Psoas muscle (tissue), 8 donors: ENCODE data around the gene GPC6. TPM values are rescaled to one million over a fixed set of nuclear protein-coding genes. Genes with fewer than 3 reads are reported as not detected.

Experiments
- ATAC-seq, 4 donors: fragments of 200-7000 bp; cut with Tn5 transposase; one replicate each; pipeline ENCODE4 v1.9.1; 2020; ENCODE audit warnings: moderate library complexity in 3 of 4, mild to moderate bottlenecking in 2 of 4
- DNase-seq, 2 donors: peaks; one replicate each; pipeline ENCODE4 v3.0.0-alpha.2; 2020
- H3K27ac ChIP-seq: fragments of 200-600 bp; one replicate; pipeline ENCODE4 v1.8.0; 2022
- H3K27me3 ChIP-seq, 3 donors: fragments of 200-600 bp in 1 of 3; one replicate each; pipeline versions ENCODE4 v1.6.1 to v1.8.0; 2013 to 2022; ENCODE audit warnings: low read length in 2 of 3, mild to moderate bottlenecking in 2 of 3, moderate library complexity in 1 of 3; ENCODE audit not compliant: insufficient read depth in 3 of 3
- H3K36me3 ChIP-seq, 2 donors: fragments of 200-600 bp in 1 of 2; one replicate each; pipeline versions ENCODE4 v1.6.1 to v1.8.0; 2013 to 2022; ENCODE audit warnings: low read depth in 1 of 2, mild to moderate bottlenecking in 1 of 2, moderate library complexity in 1 of 2; ENCODE audit not compliant: insufficient read depth in 1 of 2
- H3K4me1 ChIP-seq: fragments of 200-600 bp; one replicate; pipeline ENCODE4 v1.8.0; 2022
- H3K4me3 ChIP-seq: fragments of 200-600 bp; one replicate; pipeline ENCODE4 v1.8.0; 2022; ENCODE audit warnings: mild to moderate bottlenecking
- H3K9me3 ChIP-seq: fragments of 200-600 bp; one replicate; pipeline ENCODE4 v1.8.0; 2022
- CTCF ChIP-seq: fragments of 200-600 bp; IDR thresholded peaks from one replicate; pipeline ENCODE4 v1.8.0; 2022; ENCODE audit warnings: antibody characterized with exemption
- WGBS, 3 donors: extraction: QIAGEN DNeasy Blood & Tissue Kit; methylation state at CpG; one replicate each; pipeline versions ENCODE4 v1.1.6 to v1.1.7; 2013; 5-methylcytosine and 5-hydroxymethylcytosine counted together
- intact Hi-C, 2 donors: fragments of 100-400 bp; cut with DNase I; formaldehyde crosslinking; loops; one replicate each; pipeline versions ENCODE4 v1.11.0 to v1.14.2; 2022
- polyA plus RNA-seq, 3 donors: library from polyadenylated mRNA; stranded (reverse); fragments of 200-250 nt; gene quantifications; one replicate each; pipeline ENCODE4 v1.2.3, GENCODE V29; 2013
- total RNA-seq, 4 donors: library from RNA; stranded (reverse); fragmentation: NEBNext Ultra II Directional in 2 of 4; extraction: Animal tissue kit (Norgen Biotek cat#: 25700) in 2 of 4; gene quantifications; one replicate each; pipeline versions ENCODE4 v1.2.1 to v1.2.4, GENCODE V29; 2021 to 2023
- donor health status: healthy with polysubstance abuse.
- donor health status: DM: no; HTN: no; CAD: no; lungs with moderate emphysema.
- donor health status: Bipolar disorder and iron deficiency.
- donor health status: healthy.
- donor health status: DM: yes; HTN: yes; CAD: no.
- donor health status: DM: no; HTN: no; CAD: no.
- donor health status: DM: no; HTN: no; CAD: no.
- donor health status: DM: yes; HTN: yes; CAD: no.

The GPC6 gene
- total and polyA plus RNA-seq, 7 donors = 0.07 to 3.7 (median 0.57) TPM

DNA sequence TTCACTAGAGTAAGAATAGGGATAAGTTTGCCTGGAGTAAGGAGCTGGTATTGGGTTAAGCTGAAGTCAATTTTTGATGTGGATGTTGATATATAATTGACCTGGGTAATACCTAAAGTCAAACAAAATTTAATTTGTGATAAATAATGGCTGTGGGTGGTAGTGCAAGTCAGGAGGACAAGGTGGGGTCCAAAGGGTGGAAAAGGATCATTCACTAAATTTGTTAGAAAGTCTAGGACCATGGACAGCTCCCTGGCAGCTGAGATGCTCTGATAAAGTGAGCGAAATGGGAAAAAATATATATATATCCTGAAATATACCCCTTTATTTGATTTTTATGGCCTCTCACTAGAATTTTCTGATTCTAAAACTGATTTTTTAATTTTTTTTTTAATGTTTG, 463.5 kb downstream of the GPC6 start:
- H3K36me3 ChIP-seq = no peaks in the 10 kb centered on the region
- ATAC-seq (no peak), DNase-seq (no peak)
- no peak for TF ChIP-seq CTCF
- intact Hi-C loops = no loop called here
- H3K4me1 ChIP-seq = no peaks in the 10 kb centered on the region
- H3K4me3 ChIP-seq = no peak overlapping the region
- H3K27me3 ChIP-seq = no peaks in the 10 kb centered on the region
- 29 to 38% (median 29%) methylated on average over 1 of the region's 1 CpG for WGBS, 3 donors
- no peaks in the 10 kb centered on the region for H3K9me3 ChIP-seq
- no peak overlapping the region for H3K27ac ChIP-seq

- Histone ChIP-seq H3K9me3 (no peaks in the 10 kb centered on the region), H3K4me1 (no peaks in the 10 kb centered on the region), H3K27me3 (no peaks in the 10 kb centered on the region), H3K27ac (no peak overlapping the region), H3K36me3 (no peaks in the 10 kb centered on the region), H3K4me3 (no peak overlapping the region)
- intact Hi-C loops = no loop called here
- ATAC-seq = no peak
- no peak for TF ChIP-seq CTCF
- WGBS, 3 donors = 88 to 90% (median 88%) methylated on average over 5 of the region's 5 CpGs
- no peak for DNase-seq
Observed at GRCh38 chr13:93698016-93698613, 471.5 kb downstream of the GPC6 start.

DNA sequence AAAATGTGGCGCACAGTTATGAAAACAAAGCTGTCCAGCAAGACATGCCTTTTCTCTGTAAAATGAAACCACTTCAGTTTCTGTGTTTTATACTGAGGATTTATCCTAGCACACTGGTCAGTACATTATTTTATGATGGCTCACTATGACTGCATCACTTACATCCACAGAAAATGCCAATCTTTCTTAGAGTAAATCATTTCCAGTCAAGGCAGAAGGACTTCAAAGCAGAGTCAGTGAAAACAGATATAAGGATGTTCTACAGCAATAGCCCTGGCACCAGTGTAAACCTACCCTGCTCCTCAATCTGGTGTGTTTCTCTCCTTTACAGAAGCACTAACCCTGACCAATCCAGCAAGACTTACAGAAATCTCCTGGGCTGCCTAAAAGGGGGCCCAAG, 473.5 kb downstream of the GPC6 start:
- Histone ChIP-seq H3K27ac (no peak overlapping the region), H3K4me3 (no peak overlapping the region), H3K9me3 (no peaks in the 10 kb centered on the region), H3K36me3 (no peaks in the 10 kb centered on the region), H3K4me1 (no peaks in the 10 kb centered on the region), H3K27me3 (no peaks in the 10 kb centered on the region)
- DNase-seq (no peak), ATAC-seq (no peak)
- TF ChIP-seq CTCF = no peak
- intact Hi-C loops = no loop called here
- WGBS, 3 donors = 78 to 79% (median 78%) methylated on average over 1 of the region's 1 CpG

DNA sequence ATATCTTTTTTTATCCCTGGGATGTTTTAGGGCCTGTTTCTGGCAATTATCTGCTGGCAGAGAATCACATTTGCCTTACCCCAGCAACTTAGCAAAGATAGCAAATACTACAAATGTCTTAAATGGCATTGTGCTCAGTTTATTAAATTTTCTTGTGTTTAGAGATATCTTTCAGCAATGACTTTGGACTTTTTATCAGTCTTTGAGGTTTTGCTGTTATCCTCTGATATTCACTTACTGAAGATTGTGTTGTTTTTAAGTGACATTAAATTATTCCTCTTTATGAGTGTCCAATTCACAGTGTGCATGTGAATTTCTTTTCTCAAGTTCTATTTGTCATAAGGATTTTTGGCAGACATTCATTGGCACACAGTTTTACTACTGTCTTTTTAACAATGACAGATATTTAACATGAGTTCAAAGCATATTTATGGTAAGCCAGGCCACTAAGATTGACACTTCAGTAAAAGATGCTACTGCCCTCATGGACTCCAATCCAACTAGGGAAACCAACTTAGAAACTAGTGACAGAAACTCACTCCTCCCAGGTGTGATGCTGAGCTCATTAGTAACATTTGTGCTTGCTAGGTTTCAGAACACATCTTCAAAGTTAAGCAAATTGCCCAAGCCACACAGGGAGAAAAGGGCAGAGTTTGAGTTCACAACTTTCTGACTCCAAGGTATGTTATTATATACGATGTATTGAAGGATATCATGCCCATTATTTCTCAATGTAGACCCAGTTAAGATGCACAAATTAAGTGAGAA, 481.9 kb downstream of the GPC6 start:
- Histone ChIP-seq H3K4me3 (no peak overlapping the region), H3K9me3 (no peaks in the 10 kb centered on the region), H3K27ac (no peak overlapping the region), H3K36me3 (no peaks in the 10 kb centered on the region), H3K4me1 (no peaks in the 10 kb centered on the region), H3K27me3 (no peaks in the 10 kb centered on the region)
- WGBS, 3 donors = 71 to 78% (median 72%) methylated on average over 1 of the region's 1 CpG
- TF ChIP-seq CTCF = no peak
- no peak for DNase-seq
- no peak for ATAC-seq
- intact Hi-C loops = no loop called here
